OCI-LY7 (cell line): Measurements from ENCODE around the gene ANO2. TPM values are rescaled to one million over a fixed set of nuclear protein-coding genes. Genes with fewer than 3 reads are reported as not detected.

Experiments used
- BruUV-seq: library from RNA; stranded (reverse); fragments of 400-500 nt; replicated peaks from 2 replicates; lab custom pipeline; 2021; lab: Mats Ljungman, UMichigan
- CTCF ChIA-PET: fragments of 300-600 bp; sonication (Branson Sonifier 250); formaldehyde crosslinking; loops from one replicate; lab custom pipeline; 2022; ENCODE audit warnings: antibody characterized with exemption; ENCODE audit not compliant: unreplicated experiment; lab: Charles Lee
- POLR2A ChIA-PET: fragments of 300-600 bp; sonication (Branson Sonifier 250); formaldehyde crosslinking; loops from one replicate; lab custom pipeline; 2022; ENCODE audit warnings: antibody characterized with exemption; lab: Charles Lee
- DNase-seq: peaks from one replicate; pipeline ENCODE4 v3.0.0-alpha.2; 2015; ENCODE audit warnings: low spot score
- H2AFZ ChIP-seq: fragments of 200-600 bp; sonication (generic), shearing (Covaris generic); 2 replicates; pipeline ENCODE4 v1.6.1; 2014; ENCODE audit warnings: mild to moderate bottlenecking, antibody characterized with exemption, low read length, moderate library complexity
- H3K27ac ChIP-seq: fragments of 200-600 bp; sonication (generic); 2 replicates; pipeline ENCODE4 v1.5.1; 2014; ENCODE audit warnings: mixed run types, low read depth, mild to moderate bottlenecking, moderate library complexity, low read length, inconsistent platforms; ENCODE audit not compliant: poor library complexity, severe bottlenecking
- H3K36me3 ChIP-seq: fragments of 200-600 bp; sonication (generic); 2 replicates; pipeline ENCODE4 v1.6.1; 2014; ENCODE audit warnings: mild to moderate bottlenecking, antibody characterized with exemption, low read length, moderate library complexity, mixed read lengths; ENCODE audit not compliant: insufficient read depth
- H3K4me1 ChIP-seq: fragments of 200-600 bp; sonication (generic); 2 replicates; pipeline ENCODE4 v1.5.1; 2014; ENCODE audit warnings: mild to moderate bottlenecking, low read length; ENCODE audit not compliant: insufficient read depth, poor library complexity, severe bottlenecking
- H3K4me2 ChIP-seq: fragments of 200-600 bp; sonication (generic); 2 replicates; pipeline ENCODE4 v1.6.1; 2014; ENCODE audit warnings: mild to moderate bottlenecking, low read length
- H3K4me3 ChIP-seq: fragments of 200-600 bp; sonication (generic); 2 replicates; pipeline ENCODE4 v1.5.1; 2014; ENCODE audit warnings: mild to moderate bottlenecking, low read depth, low read length; ENCODE audit not compliant: poor library complexity, severe bottlenecking
- H3K79me2 ChIP-seq: fragments of 200-600 bp; sonication (generic); 2 replicates; pipeline ENCODE4 v1.6.1; 2016; ENCODE audit warnings: low read depth, mild to moderate bottlenecking, low read length, moderate library complexity, mixed read lengths; ENCODE audit not compliant: insufficient read depth
- H3K9me2 ChIP-seq: fragments of 200-600 bp; sonication (generic); 2 replicates; pipeline ENCODE4 v1.6.1; 2016; ENCODE audit warnings: mild to moderate bottlenecking, low read length, mixed read lengths; ENCODE audit not compliant: insufficient read depth
- H3K9me3 ChIP-seq: fragments of 200-600 bp; sonication (generic); 2 replicates; pipeline ENCODE4 v1.6.1; 2014; ENCODE audit warnings: mild to moderate bottlenecking, mixed run types, low read length, mixed read lengths
- H4K20me1 ChIP-seq: fragments of 200-600 bp; sonication (generic); 2 replicates; pipeline ENCODE4 v1.6.1; 2014; ENCODE audit warnings: mild to moderate bottlenecking, antibody characterized with exemption, low read length, moderate library complexity, mixed read lengths; ENCODE audit not compliant: insufficient read depth
- CTCF ChIP-seq: fragments of 200-600 bp; sonication (generic); conservative IDR thresholded peaks from 2 replicates; pipeline ENCODE4 v1.5.1; 2014; ENCODE audit warnings: mild to moderate bottlenecking, antibody characterized with exemption, low read length, moderate library complexity, mixed read lengths
- EZH2phosphoT487 ChIP-seq: fragments of 200-600 bp; sonication (generic); IDR thresholded peaks from 2 replicates; pipeline ENCODE4 v1.6.1; 2018; ENCODE audit warnings: low read depth, borderline replicate concordance, mild to moderate bottlenecking, mixed run types, antibody characterized with exemption, low read length, moderate library complexity, mixed read lengths
- intact Hi-C: fragments of 100-400 bp; cut with micrococcal nuclease; formaldehyde crosslinking; loops from one replicate; pipeline ENCODE4 v1.10.0; 2022; ENCODE audit not compliant: unreplicated experiment
- total RNA-seq, 2 experiments: library from RNA; depleted of rRNA in 1 of 2; stranded (reverse); fragments of >200 nt in 1 of 2; shearing (Covaris generic) in 1 of 2; gene quantifications; 2 replicates each; pipeline ENCODE4 v1.2.3, GENCODE V29; 2014 to 2022

ANO2 gene
- total RNA-seq, 2 experiments from 2014 or later, result not detected

- BruUV-seq, result no TSS peak
- H4K20me1 ChIP-seq, result no peaks in the 10 kb centered on the region
- H3K36me3 ChIP-seq, result no peaks in the 10 kb centered on the region
- no peak overlapping the region for H3K4me2 ChIP-seq
- no peak for TF ChIP-seq CTCF
- no peak for TF ChIP-seq EZH2phosphoT487
- no peaks in the 10 kb centered on the region for H3K9me2 ChIP-seq
- POLR2A ChIA-PET, result no interaction called here
- no peak for DNase-seq
- CTCF ChIA-PET, result no interaction called here
- no peaks in the 10 kb centered on the region for H3K79me2 ChIP-seq
- no peak overlapping the region for H3K27ac ChIP-seq
- H3K4me3 ChIP-seq, result no peak overlapping the region
- H3K9me3 ChIP-seq, result no peaks in the 10 kb centered on the region
- no peaks in the 10 kb centered on the region for H3K4me1 ChIP-seq
- intact Hi-C loops, result no loop called here
- no peak overlapping the region for H2AFZ ChIP-seq
Measured at GRCh38 chr12:5586201-5586600, 358.9 kb downstream of the ANO2 start.

DNA sequence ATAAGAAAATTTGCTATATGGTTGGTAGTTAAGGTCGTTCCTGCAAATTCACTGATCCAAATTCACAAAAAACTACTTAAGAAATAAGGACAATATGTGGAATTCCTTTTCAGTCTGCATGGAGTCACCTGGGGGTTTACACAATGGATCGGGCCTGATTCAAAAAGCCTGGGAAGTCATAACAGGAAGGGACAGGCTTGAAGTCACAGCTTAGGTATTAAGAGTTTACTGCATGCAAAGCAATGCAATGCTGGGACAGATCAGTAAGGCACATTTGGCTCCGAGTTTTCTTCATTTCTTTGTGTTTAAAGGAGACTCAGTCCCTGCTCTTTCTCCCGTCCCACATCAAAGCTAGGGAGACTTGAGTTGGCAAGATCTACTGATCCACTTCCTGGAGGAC lies 359.9 kb downstream of the ANO2 start:
- DNase-seq, result no peak

More for the DNA sequence above, 359.9 kb downstream of the ANO2 start:
- Histone ChIP-seq H3K4me1 (no peaks in the 10 kb centered on the region), H3K4me2 (no peak overlapping the region), H3K4me3 (no peak overlapping the region), H4K20me1 (no peaks in the 10 kb centered on the region), H3K79me2 (no peaks in the 10 kb centered on the region), H2AFZ (no peak overlapping the region), H3K36me3 (no peaks in the 10 kb centered on the region), H3K27ac (no peak overlapping the region), H3K9me2 (no peaks in the 10 kb centered on the region), H3K9me3 (no peaks in the 10 kb centered on the region)
- intact Hi-C loops, result no loop called here
- BruUV-seq, result no TSS peak
- TF ChIP-seq CTCF (no peak), EZH2phosphoT487 (no peak)
- ChIA-PET POLR2A (no interaction called here), CTCF (no interaction called here)
